ENCODE data around the gene ADAM19.

DNA sequence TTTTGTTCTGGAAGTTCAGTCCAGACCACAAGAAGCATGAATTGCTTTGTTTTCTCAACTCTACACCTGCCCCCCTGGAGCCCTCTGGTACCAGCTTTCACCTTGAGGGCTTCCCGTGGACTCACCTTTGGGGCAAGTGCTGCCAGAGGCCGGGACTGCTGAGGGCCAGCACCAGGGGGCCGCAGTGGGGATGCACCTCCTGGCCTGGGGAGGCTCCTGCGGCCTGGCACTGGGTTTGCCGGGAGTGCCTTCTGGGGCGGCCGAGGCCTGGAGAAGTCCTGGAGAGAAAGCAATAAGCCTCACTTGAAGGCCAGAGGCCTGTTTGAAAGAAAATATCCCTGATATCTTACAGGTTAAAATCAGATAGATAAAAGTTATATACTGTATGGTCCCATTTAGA is 93.9 kb downstream of the ADAM19 start:
- no peak for TF ChIP-seq CTCF (conservative IDR thresholded peaks at IDR 0.05; ENCODE audit: low read length)
- TF ChIP-seq EZH2phosphoT487 (IDR thresholded peaks at IDR 0.05; ENCODE audit: borderline replicate concordance, low read depth, low read length), result no peak
